Vagina (tissue), 2 donors: ENCODE results near the gene MYO1C.

Experiments used
- CTCF ChIP-seq, 3 experiments: fragments of 450-650 bp in 2 of 3; fragments of 200-600 bp in 1 of 3; sonication (generic) in 1 of 3; IDR thresholded peaks; one replicate each; pipeline ENCODE4 v1.5.1; 2017 to 2019; ENCODE audit warnings: antibody characterized with exemption in 3 of 3, mild to moderate bottlenecking in 2 of 3, moderate library complexity in 2 of 3
- POLR2A ChIP-seq, 2 donors: fragments of 450-650 bp; IDR thresholded peaks; one replicate each; pipeline ENCODE4 v1.6.1; 2017; ENCODE audit warnings: antibody characterized with exemption in 2 of 2, mild to moderate bottlenecking in 2 of 2, moderate library complexity in 2 of 2
- POLR2AphosphoS5 ChIP-seq, 2 donors: sonication (generic); formaldehyde crosslinking; IDR thresholded peaks; one replicate each; pipeline ENCODE4 v1.9.0; 2017; ENCODE audit warnings: antibody characterized with exemption in 2 of 2, mild to moderate bottlenecking in 2 of 2, low read depth in 1 of 2; ENCODE audit not compliant: insufficient read depth in 1 of 2

GRCh38 chr17:1474402-1475189, 17.9 kb downstream of the MYO1C start:
- TF ChIP-seq CTCF (IDR thresholded peaks at IDR 0.05) (no peak), POLR2A (IDR thresholded peaks at IDR 0.05) (no peak), POLR2AphosphoS5 (IDR thresholded peaks at IDR 0.05; ENCODE audit: insufficient read depth in 1 of 2, low read depth in 1 of 2) (no peak)
